Left lung (tissue), 14 donors: ENCODE results near the gene OSTC. TPM values are rescaled to one million over a fixed set of nuclear protein-coding genes. Genes with fewer than 3 reads are reported as not detected.

Source experiments
- ATAC-seq: fragments of 200-7000 bp; cut with Tn5 transposase; one replicate; pipeline ENCODE4 v1.9.1; 2020; ENCODE audit warnings: moderate library complexity
- DNase-seq, 4 donors: peaks; one replicate each; pipeline ENCODE4 v3.0.0-alpha.2; 2013 to 2020
- H3K27ac ChIP-seq, 2 donors: fragments of 200-600 bp; sonication (generic) in 1 of 2; one replicate each; pipeline versions ENCODE4 v1.5.0 to v1.8.0; 2020 to 2021
- H3K27me3 ChIP-seq, 2 donors: fragments of 200-600 bp; sonication (generic) in 1 of 2; one replicate each; pipeline versions ENCODE4 v1.5.0 to v1.8.0; 2020 to 2021
- H3K36me3 ChIP-seq, 2 donors: fragments of 200-600 bp; sonication (generic) in 1 of 2; one replicate each; pipeline versions ENCODE4 v1.5.0 to v1.8.0; 2020 to 2021
- H3K4me1 ChIP-seq, 2 donors: fragments of 200-600 bp; one replicate each; pipeline ENCODE4 v1.8.0; 2021
- H3K4me3 ChIP-seq, 2 donors: fragments of 200-600 bp; sonication (generic) in 1 of 2; one replicate each; pipeline versions ENCODE4 v1.5.0 to v1.8.0; 2020 to 2021; ENCODE audit warnings: mild to moderate bottlenecking in 1 of 2
- H3K9me3 ChIP-seq, 2 donors: fragments of 200-600 bp; sonication (generic) in 1 of 2; one replicate each; pipeline versions ENCODE4 v1.5.0 to v1.8.0; 2020 to 2021
- CTCF ChIP-seq, 2 donors: fragments of 200-600 bp; sonication (generic) in 1 of 2; IDR thresholded peaks; one replicate each; pipeline versions ENCODE4 v1.5.0 to v1.8.0; 2021; ENCODE audit warnings: antibody characterized with exemption in 2 of 2
- intact Hi-C, 2 donors: fragments of 100-400 bp; cut with DNase I; formaldehyde crosslinking; loops; one replicate each; pipeline versions ENCODE4 v1.11.2 to v1.14.2; 2022
- long read RNA-seq, 12 donors: library from polyadenylated mRNA in 2 of 12; unstranded in 2 of 12; transcript quantifications; one replicate each; pipeline ENCODE4 v2.0.0 and lab custom pipeline, GENCODE V29; 2019 to 2026
- polyA plus RNA-seq, 6 donors: library from polyadenylated mRNA; unstranded; fragments of 120-200 nt; gene quantifications; one replicate each; pipeline ENCODE4 v1.2.1, GENCODE V29; 2013; ENCODE audit not compliant: insufficient read length in 6 of 6
- total RNA-seq, 2 donors: library from RNA; stranded (reverse); fragmentation: NEBNext Ultra II Directional; extraction: Animal tissue kit (Norgen Biotek cat#: 25700); gene quantifications; one replicate each; pipeline ENCODE4 v1.2.1, GENCODE V29; 2021
- donor health status: DM: no; HTN: yes; CAD: no.
- donor health status: DM: no; HTN: no; CAD: no.

The OSTC gene
- total RNA-seq (100 to 1,000 TPM; 133 to 139 TPM), polyA plus RNA-seq (100 to 1,000 TPM; 236 to 280 (median 255) TPM)
- long read RNA-seq, donor 1, transcript OSTC-201 (4 exons, 1,077 nt), result major isoform, 230 of 239 reads
- long read RNA-seq, donor 1, partial matches to known transcripts, result 5 of 239 reads
- long read RNA-seq, donor 1, other reads (novel, unspliced or antisense), result 0 of 239 reads
- long read RNA-seq, donor 2, transcript OSTC-201 (4 exons, 1,077 nt), result major isoform, 185 of 221 reads
- long read RNA-seq, donor 2, transcript OSTC-205 (3 exons, 876 nt), result minor isoform, 5 of 221 reads
- long read RNA-seq, donor 2, partial matches to known transcripts, result 31 of 221 reads
- long read RNA-seq, donor 2, other reads (novel, unspliced or antisense), result 0 of 221 reads
- long read RNA-seq, donor 3, transcript OSTC-205 (3 exons, 876 nt), result minor isoform, 5 of 186 reads
- long read RNA-seq, donor 3, transcript OSTC-201 (4 exons, 1,077 nt), result major isoform, 154 of 186 reads
- long read RNA-seq, donor 3, partial matches to known transcripts, result 26 of 186 reads
- long read RNA-seq, donor 3, other reads (novel, unspliced or antisense), result 0 of 186 reads
- long read RNA-seq, donor 4, transcript OSTC-201 (4 exons, 1,077 nt), result major isoform, 150 of 180 reads
- long read RNA-seq, donor 4, partial matches to known transcripts, result 25 of 180 reads
- long read RNA-seq, donor 4, other reads (novel, unspliced or antisense), result 4 of 180 reads
- long read RNA-seq, donor 5, transcript OSTC-205 (3 exons, 876 nt), result minor isoform, 5 of 249 reads
- long read RNA-seq, donor 5, transcript OSTC-201 (4 exons, 1,077 nt), result major isoform, 207 of 249 reads
- long read RNA-seq, donor 5, partial matches to known transcripts, result 36 of 249 reads
- long read RNA-seq, donor 5, other reads (novel, unspliced or antisense), result 0 of 249 reads
- long read RNA-seq, donor 6, transcript OSTC-201 (4 exons, 1,077 nt), result major isoform, 234 of 299 reads
- long read RNA-seq, donor 6, transcript OSTC-205 (3 exons, 876 nt), result minor isoform, 6 of 299 reads
- long read RNA-seq, donor 6, partial matches to known transcripts, result 59 of 299 reads
- long read RNA-seq, donor 6, other reads (novel, unspliced or antisense), result 0 of 299 reads
- long read RNA-seq, donor 7, transcript OSTC-201 (4 exons, 1,077 nt), result major isoform, 104 of 121 reads
- long read RNA-seq, donor 7, partial matches to known transcripts, result 15 of 121 reads
- long read RNA-seq, donor 7, other reads (novel, unspliced or antisense), result 0 of 121 reads
- long read RNA-seq, donor 8, transcript OSTC-201 (4 exons, 1,077 nt), result major isoform, 112 of 123 reads
- long read RNA-seq, donor 8, partial matches to known transcripts, result 10 of 123 reads
- long read RNA-seq, donor 8, other reads (novel, unspliced or antisense), result 0 of 123 reads
- long read RNA-seq, donor 9, partial matches to known transcripts, result 0 of 2 reads
- long read RNA-seq, donor 9, other reads (novel, unspliced or antisense), result 0 of 2 reads
- long read RNA-seq, donor 10, transcript OSTC-201 (4 exons, 1,077 nt), result major isoform, 164 of 171 reads
- long read RNA-seq, donor 10, partial matches to known transcripts, result 1 of 171 reads
- long read RNA-seq, donor 10, other reads (novel, unspliced or antisense), result 2 of 171 reads
- long read RNA-seq, donor 11, transcript OSTC-201 (4 exons, 1,077 nt), result major isoform, 58 of 60 reads
- long read RNA-seq, donor 11, partial matches to known transcripts, result 0 of 60 reads
- long read RNA-seq, donor 11, other reads (novel, unspliced or antisense), result 0 of 60 reads
- long read RNA-seq, donor 12, transcript OSTC-201 (4 exons, 1,077 nt), result major isoform, 114 of 135 reads
- long read RNA-seq, donor 12, partial matches to known transcripts, result 17 of 135 reads
- long read RNA-seq, donor 12, other reads (novel, unspliced or antisense), result 0 of 135 reads

DNA sequence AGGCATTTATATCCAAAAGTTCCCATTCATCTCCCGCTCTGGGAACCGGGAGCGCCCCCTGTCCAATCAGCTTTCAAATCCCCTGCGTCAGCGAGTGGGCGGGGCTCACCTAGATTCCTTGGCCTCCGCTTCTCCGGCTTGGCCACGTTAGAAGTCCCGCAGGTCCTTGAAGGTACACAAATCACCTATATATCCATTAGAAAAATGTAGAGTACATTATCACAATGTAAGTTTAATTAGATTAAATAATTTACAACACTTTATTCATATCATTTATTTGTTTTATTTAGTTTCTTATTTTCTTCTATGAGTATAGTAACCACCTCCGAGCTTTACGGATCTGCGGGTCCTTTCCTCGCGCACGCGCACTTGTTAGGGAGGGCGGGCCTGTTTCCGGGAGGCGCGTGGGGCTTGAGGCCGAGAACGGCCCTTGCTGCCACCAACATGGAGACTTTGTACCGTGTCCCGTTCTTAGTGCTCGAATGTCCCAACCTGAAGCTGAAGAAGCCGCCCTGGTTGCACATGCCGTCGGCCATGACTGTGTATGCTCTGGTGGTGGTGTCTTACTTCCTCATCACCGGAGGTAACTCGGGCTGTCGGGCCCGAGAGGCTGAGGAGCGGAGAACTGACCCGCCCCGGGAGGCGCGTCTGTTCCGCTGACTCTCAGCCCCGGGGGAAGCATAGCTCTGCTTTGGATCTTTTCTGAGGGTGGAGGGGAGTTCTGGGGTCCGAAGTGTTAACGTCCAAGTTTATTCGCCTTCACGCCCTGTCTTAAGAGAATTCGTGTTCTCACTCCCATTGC is at the start of gene OSTC:
Gene OSTC (plus strand): TSS at position 388 of the 802 bp plus-strand sequence. CDS start 57 bp downstream, at position 445.
- Histone ChIP-seq H3K4me1 (peaks cover 11 to 29% of the 10 kb centered on the region in 2 donors), H3K4me3 (peak within 1 kb of the TSS; percentile 68 to 82), H3K9me3 (no peaks in the 10 kb centered on the region), H3K27me3 (no peaks in the 10 kb centered on the region), H3K36me3 (peaks cover 0 to 1% of the 10 kb centered on the region in 2 donors), H3K27ac (peak within 1 kb of the TSS; percentile 72 to 82)
- intact Hi-C loops, result no loop called here
- ATAC-seq (peak; percentile 97), DNase-seq (peak; percentile 94 to 96 (median 96))
- TF ChIP-seq CTCF (IDR thresholded peaks at IDR 0.05), result no peak

DNA sequence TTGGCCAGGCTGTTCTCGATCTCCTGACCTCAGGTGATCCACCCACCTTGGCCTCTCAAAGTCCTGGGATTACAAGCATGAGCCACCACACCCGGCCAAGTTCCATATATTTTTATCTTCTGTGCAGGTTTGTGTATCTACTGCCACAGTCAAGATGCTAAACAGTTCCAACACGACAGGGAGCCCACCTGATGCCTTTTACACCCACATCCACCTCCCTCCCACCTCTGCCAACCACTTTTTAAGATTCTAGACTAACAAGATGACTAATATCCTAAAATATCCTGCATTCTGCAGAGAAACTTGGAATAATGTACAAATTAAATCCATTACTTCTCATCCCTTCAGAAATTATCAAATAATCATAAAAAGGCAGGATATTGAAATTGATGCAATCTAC is 49.3 kb upstream of the OSTC start:
- DNase-seq (no peak), ATAC-seq (no peak)
- H3K4me1 ChIP-seq, result no peaks in the 10 kb centered on the region
- H3K4me3 ChIP-seq, result no peak overlapping the region
- H3K27ac ChIP-seq, result no peak overlapping the region
- H3K9me3 ChIP-seq, result peaks cover 0 to 1% of the 10 kb centered on the region in 2 donors
- no peak for TF ChIP-seq CTCF (IDR thresholded peaks at IDR 0.05)
- no peaks in the 10 kb centered on the region for H3K36me3 ChIP-seq
- intact Hi-C loops, result no loop called here
- no peaks in the 10 kb centered on the region for H3K27me3 ChIP-seq

- Histone ChIP-seq H3K4me3 (no peak overlapping the region), H3K9me3 (peaks cover 0 to 4% of the 10 kb centered on the region in 2 donors), H3K4me1 (no peaks in the 10 kb centered on the region), H3K27me3 (no peaks in the 10 kb centered on the region), H3K27ac (no peak overlapping the region), H3K36me3 (no peaks in the 10 kb centered on the region)
- intact Hi-C loops, result no loop called here
- no peak for DNase-seq
- TF ChIP-seq CTCF (IDR thresholded peaks at IDR 0.05), result no peak
- ATAC-seq, result no peak
Measured at GRCh38 chr4:108601532-108601931, 48.9 kb upstream of the OSTC start.

- intact Hi-C loops, result no loop called here
- no peak for DNase-seq
- Histone ChIP-seq H3K9me3 (peaks cover 0 to 4% of the 10 kb centered on the region in 2 donors), H3K27ac (no peak overlapping the region), H3K27me3 (no peaks in the 10 kb centered on the region), H3K4me1 (no peaks in the 10 kb centered on the region), H3K4me3 (no peak overlapping the region), H3K36me3 (no peaks in the 10 kb centered on the region)
- ATAC-seq, result no peak
- no peak for TF ChIP-seq CTCF (IDR thresholded peaks at IDR 0.05)
Measured at GRCh38 chr4:108602163-108602562, 48.2 kb upstream of the OSTC start.
